Upper lobe of left lung (tissue), 4 donors: ENCODE results near the gene KRTAP1-5.

Source experiments
- CTCF ChIP-seq, 6 experiments: fragments of 450-650 bp in 4 of 6; fragments of 200-600 bp in 2 of 6; sonication (generic) in 2 of 6; IDR thresholded peaks; one replicate each; pipeline ENCODE4 v1.5.1; 2016 to 2019; ENCODE audit warnings: antibody characterized with exemption in 6 of 6
- POLR2A ChIP-seq, 4 donors: fragments of 450-650 bp; IDR thresholded peaks; one replicate each; pipeline ENCODE4 v1.5.1; 2016 to 2017; ENCODE audit warnings: antibody characterized with exemption in 4 of 4, mild to moderate bottlenecking in 2 of 4

- TF ChIP-seq CTCF (IDR thresholded peaks at IDR 0.05) (no peak), POLR2A (IDR thresholded peaks at IDR 0.05) (no peak)
These were observed 13.8 kb downstream of the KRTAP1-5 start for GRCh38 chr17:41013181-41013580.
